ENCODE measurements around the gene RAB10.
A peak's percentile ranks its signal among the peaks of the same experiment; 100 is the strongest.
"Not testable (repeated sequence)": the region's sequence is repeated elsewhere in the genome, so short reads cannot be mapped to it uniquely, and the experiment has no call there.

The RAB10 gene

DNA sequence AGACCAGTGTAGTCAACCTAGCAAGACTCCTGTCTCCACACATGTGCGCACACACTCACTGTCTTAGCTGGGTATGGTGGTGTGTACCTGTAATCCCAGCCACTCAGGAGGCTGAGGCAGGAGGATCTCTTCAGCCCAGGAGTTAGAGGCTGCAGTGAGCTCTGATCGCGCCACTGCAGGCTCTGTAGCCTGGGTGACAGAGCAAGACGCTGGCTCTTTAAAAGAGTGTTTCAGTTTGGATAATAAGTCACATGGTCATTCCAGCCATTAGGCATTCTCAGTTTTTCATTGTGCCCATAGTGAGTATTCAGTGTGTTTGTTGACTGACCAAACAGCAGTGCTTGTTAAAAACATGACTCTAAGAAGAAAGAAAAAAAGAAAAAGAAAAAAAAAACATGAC, 31.0 kb downstream of the RAB10 start:
- no peak for DNase-seq

GRCh38 chr2:26067186-26067974, 33.5 kb downstream of the RAB10 start:
- DNase-seq, result no peak

- no peak for DNase-seq
These were observed 34.2 kb downstream of the RAB10 start for GRCh38 chr2:26067980-26068507.

DNA sequence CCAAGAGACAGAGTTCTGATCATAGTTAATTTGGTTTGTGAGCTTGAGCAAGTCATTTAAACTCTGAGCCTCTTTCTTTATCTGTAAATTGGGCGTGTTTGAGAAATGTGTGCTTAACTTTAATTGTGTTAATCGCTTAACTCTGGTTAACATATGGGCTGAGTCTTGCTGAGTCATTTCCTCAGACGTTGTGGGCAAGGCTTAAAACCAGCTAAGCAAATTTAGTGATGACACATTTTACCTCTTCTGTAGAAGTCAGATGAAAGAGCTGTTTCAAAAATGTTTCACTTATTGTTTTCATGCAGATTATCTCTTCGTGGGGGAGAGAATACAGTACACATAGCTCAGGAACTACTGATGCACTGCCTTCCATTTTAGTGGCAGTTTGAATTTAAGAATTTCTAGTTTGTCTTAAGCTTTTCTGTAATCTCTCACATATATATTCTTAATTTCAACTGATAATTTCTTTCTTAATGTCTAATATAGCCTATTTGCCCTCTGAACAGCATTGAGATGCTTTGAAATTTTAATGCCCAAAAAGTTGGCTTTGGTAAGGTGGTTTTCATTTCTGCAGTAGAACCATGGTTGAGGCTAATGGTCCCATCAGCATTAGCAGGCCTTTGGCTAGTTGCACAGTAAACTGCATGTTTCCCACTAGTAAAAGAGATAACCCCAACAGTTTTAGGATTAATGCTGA, 34.9 kb downstream of the RAB10 start:
- DNase-seq, result peak; percentile 58

GRCh38 chr2:26070730-26071129, 36.8 kb downstream of the RAB10 start:
- DNase-seq, result no peak

DNA sequence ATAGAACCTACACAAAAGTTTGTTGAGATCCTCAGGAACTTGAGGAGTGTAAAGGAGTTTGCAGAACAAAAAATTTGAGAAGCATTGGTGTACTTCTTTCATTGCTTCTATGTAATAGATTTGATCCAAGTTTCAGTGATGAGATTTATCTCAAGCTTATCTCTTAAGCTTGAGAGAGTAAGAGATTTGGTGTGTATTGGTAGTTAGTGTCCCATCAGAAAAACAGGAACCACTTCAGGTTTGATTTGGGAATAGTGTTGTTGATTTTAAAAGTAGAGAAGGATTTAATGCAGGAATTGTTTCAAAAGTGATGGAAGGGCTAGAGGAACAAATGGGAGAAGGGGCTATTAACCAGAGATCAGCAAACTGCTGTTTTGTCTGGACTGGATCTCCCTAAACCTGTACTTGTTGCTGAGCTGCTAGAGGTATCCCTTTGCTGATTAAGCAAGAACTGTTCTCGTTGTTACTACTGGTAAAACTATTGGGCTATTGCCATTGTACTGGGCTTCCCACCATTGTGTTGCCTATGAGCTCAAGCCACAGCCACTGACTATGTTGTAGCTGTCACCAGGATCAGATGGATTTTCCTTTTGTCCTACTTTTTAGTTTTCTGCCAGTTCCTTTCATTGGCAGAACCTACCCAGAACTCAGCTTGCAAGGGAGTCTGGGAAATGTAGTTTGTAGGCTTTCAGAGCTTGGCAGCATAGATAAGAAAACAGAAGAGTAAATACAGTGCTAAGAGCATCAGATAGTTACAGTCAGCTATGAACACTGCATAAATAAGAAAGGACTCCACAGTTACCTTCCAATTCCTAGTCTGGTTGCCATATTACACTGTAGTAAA, 39.3 kb downstream of the RAB10 start:
- no peak for DNase-seq

GRCh38 chr2:26073830-26074229, 39.9 kb downstream of the RAB10 start:
- DNase-seq, result no peak

DNA sequence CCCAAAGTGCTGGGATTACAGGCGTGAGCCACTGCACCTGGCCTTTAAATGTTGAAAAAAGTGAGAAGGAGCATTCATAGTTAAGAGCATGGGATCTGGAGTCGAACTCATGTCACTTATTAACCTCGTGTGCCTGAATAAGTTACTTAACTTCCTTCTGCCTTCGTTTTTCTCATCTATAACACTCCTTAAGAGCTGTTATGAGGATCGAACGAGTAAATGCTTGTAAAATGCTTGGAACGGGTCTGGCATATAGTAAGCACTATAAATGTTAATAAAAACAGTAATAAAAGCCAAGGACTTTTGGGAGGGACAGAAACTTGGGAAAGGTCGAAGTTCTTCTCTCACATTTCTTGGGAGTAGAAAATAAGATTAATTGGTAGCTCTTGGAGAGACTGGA, 40.8 kb downstream of the RAB10 start:
- DNase-seq, result no peak

GRCh38 chr2:26075173-26075572, 41.3 kb downstream of the RAB10 start:
- DNase-seq, result no peak

GRCh38 chr2:26076001-26076587, 42.2 kb downstream of the RAB10 start:
- DNase-seq, result no peak

DNA sequence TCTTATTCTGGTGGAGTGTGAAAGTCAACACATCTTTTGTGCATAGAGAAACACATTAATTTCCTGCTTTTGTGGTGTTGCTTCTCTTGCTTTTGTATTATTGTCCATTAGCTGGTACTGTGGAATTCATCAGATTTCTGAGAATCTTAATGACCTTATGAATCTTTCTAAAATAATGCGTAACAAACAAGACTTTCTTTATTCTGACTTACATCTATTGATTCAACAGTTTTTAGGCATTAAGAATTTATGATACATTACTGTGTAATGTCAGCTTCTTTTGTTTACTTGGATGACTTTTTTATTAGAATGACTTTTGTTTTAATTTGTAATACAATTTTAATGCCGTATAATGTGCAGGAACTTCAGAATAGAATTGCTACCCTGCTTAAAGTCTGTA, 43.4 kb downstream of the RAB10 start:
- no peak for DNase-seq

- DNase-seq, result no peak
These were observed 45.1 kb downstream of the RAB10 start for GRCh38 chr2:26078939-26079338.

DNA sequence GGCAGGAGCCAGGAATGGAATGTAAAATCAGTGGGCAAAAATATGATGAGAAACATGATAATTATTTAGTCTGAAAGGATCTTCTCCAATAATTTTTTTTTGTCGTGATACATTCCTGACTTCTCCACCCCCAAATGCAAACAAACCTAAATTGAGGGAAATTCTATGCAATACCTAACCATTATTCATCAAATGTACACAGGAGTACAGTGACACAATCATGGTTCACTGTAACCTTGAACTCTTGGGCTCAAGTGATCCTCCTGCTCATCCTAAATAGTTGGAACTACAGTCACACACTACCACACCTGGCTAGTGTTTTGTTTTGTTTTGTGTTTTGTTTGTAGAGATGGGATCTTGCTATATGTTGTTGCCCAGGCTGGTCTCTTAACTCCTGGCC, 46.5 kb downstream of the RAB10 start:
- DNase-seq, result no peak

GRCh38 chr2:26080925-26081324, 47.0 kb downstream of the RAB10 start:
- not testable (repeated sequence) for DNase-seq

GRCh38 chr2:26081556-26081955, 47.7 kb downstream of the RAB10 start:
- no peak for DNase-seq

- DNase-seq, result peak; percentile 29
These were observed 52.3 kb downstream of the RAB10 start for GRCh38 chr2:26086155-26086637.

DNA sequence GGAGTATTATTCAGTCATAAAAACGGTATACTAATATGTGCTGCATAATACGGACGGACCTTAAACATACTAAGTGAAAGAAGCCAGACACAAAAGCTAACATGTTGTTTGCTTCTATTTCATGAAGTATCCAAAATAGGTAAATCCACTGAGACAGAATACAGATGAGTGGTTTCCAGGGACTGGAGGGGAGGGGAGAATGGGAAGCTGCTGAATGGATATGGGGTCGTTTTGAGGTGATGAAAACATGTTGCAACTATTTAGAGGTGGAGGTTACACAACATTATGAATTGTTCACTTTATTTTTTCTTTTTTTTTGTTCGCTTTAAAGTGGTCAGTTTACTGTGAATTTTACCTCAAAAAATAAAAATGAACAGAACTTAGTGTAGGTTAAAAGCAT, 52.9 kb downstream of the RAB10 start:
- no peak for DNase-seq

GRCh38 chr2:26088038-26088643, 54.3 kb downstream of the RAB10 start:
- no peak for DNase-seq

DNA sequence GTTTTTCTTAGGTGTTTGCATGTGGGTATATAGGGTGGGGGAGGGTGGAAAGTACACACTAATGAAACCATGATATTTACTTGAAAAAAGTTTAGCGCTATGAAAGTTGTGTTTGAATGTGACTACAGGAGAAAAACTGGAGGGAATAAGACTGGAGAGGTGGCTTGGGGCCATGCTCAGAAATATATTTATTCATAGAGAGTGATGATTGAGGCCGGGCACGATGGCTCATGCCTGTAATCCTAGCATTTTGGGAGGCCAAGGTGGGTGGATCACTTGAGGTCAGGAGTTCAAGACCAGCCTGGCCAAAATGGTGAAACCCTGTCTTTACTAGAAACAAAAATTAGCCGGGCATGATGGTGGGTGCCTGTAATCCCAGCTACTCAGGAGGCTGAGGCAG, 55.0 kb downstream of the RAB10 start:
- DNase-seq, result not testable (repeated sequence)

DNA sequence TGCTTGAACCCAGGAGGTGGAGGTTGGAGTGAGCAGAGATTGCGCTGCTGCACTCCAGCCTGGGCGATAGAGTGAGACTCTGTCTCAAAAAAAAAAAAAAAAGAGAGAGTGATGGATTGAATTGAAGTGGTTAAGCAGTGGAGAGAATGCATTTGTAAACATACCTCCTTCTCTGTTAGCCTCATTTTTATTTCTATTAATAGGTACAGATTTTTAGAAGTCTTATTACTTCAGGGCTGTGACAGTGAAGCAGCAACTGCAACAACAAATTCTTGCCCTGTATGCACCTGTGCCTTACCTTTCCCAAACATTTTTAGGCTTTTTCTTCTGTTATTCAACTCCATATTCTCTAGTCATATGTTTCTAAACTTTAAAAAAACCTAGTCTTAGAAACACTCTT, 55.5 kb downstream of the RAB10 start:
- DNase-seq, result no peak

DNA sequence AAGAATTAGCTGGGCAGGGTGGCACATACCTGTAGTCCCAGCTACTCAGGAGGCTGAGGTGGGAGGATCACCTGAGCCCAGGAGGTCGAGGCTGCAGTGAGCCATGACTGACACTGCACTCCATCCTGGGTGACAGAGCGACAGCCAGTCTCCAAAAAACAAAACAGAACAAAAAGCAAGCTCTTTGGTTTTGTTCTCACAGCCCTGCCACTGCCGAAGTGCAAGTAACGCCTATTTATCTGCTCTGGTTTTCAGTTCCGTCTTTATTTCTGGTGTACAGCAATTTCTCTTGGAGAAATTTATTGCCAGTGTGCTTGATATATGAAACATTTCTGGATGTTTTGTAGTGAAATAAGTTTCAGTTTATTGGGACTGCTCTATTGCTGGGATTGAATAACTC, 61.9 kb downstream of the RAB10 start:
- no peak for DNase-seq

- no peak for DNase-seq
These were observed 66.0 kb downstream of the RAB10 start for GRCh38 chr2:26099933-26100332.
